Stimulated activated naive CD4-positive, alpha-beta T cell (primary cell): ENCODE results near the gene IRS1.

ENCODE experiments used
- DNase-seq, 6 experiments: peaks; one replicate each; lab custom pipeline; 2025; lab: John Stamatoyannopoulos, UW

The IRS1 gene

DNA sequence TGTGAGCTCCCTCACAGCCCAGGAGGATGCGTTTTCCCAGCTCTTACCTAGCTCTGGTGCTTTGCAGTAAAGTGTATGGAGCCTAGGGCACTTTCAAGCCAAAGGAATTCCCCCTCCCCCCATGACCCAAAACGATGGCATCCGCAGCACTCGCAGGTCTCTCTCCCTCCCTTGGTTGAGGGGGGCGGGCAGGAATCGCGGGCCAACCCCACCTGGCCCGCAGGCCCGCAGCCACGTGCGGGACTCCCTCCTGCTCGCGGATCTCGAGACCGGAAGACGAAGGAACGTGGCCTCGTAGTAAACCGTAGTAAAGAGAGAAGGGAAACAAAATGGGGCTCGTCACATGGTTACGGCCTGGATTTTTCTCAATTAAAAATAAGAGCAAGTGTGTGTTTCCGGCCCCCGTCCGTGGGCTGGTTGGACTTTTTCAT lies 8.5 kb downstream of the IRS1 start:
- peak in 4 of 6 experiments; percentile 70 to 94 (median 86) for DNase-seq

DNA sequence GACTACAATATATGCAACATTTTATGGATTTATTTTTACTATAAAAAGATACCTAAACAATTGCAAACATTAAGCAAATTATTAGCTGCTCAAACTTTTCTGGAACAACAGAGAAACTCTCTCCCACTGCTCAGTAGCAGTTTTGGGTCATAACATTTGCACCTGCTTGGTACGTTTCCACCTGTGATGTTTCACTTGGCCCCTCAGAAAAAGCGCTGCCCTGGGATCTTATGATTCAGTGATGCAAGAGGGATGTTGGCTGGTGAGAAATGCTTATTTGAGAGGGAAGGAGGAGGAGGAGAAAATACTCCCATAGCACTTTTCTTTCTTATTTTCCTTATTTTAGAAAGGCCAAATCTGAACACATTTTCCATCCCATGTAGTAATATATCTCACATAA lies 9.2 kb downstream of the IRS1 start:
- DNase-seq = no peak

DNA sequence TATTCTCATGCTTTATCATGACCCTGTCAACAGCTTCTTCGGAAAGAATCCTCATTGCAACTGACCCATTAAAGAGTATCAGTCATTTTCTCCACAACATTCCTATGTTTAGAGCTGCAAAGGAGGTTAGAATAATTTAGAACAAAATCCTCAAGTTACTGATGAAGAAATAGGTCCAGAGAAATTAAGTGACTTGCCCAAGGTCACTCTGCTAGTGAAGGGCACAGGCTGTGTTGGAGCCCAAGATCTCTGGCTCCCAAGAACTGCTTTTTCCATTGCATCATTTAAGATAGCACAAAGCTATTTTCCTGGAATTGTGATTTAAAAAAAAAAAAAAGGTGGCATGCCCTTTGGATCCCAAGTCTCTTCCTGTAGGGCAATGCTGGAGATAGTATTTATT lies 9.6 kb downstream of the IRS1 start:
- no peak for DNase-seq

DNA sequence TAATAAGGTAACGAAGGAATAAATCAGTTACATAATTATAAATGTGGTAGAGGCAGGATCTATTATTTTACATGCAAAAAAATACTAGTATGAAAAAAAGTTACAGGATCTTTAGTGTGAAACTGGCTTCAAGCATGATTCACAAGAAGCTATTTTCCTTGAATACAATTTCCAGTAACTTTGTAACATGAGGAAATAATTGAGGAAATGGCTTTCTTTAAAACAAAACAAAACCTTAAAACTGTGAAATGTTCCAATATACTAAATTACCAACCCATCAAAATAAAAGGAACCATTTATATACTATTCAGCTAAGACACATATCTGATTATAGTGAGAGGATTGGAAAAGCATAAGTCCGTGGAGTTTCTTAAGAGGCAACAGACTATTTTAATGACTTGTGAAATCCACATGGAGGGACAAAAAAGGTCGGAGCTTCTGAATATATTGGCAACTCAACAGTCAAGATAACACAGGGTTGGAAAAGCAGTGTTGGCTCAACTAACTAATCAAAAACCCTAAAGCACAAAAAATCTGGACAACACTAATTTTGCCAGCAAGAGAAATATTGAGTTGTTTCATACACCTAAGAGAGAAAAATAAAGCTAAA lies 10.6 kb downstream of the IRS1 start:
- no peak for DNase-seq

DNA sequence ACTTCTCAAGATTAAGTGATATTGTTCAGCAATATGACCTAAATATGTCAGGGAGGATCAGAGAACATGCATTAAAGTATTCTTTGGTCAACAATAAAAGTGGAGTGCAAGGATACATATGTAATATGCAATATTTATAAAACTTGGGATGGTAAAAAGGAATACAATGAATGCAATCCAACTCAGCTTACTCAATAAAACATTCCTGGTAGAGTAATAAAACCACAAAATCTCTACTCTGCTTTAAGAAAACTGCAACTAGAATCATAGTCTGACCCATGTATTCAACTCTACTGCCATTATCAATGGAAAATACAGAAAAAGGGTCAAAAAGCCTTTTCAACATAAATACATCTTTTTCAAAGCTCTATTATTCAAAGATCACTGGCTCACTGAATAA lies 11.6 kb downstream of the IRS1 start:
- no peak for DNase-seq

DNA sequence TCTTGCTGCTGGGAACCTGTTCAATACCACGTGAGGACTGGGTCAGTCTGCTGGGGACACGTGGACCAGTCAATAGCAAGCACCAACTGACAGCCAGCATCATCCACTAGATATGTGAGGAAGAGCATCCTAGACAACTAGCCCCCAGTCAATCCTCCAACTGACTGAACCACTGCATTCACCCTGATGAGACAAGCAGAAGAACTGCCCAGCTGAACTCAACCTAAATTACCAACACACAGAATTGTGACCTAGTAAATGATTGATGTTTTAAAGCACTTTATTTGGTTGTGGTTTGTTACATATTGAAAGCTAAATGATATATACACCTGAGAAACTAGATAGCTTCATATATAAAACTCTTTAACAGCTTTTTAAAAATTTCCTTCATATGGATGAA lies 15.7 kb downstream of the IRS1 start:
- no peak for DNase-seq

DNA sequence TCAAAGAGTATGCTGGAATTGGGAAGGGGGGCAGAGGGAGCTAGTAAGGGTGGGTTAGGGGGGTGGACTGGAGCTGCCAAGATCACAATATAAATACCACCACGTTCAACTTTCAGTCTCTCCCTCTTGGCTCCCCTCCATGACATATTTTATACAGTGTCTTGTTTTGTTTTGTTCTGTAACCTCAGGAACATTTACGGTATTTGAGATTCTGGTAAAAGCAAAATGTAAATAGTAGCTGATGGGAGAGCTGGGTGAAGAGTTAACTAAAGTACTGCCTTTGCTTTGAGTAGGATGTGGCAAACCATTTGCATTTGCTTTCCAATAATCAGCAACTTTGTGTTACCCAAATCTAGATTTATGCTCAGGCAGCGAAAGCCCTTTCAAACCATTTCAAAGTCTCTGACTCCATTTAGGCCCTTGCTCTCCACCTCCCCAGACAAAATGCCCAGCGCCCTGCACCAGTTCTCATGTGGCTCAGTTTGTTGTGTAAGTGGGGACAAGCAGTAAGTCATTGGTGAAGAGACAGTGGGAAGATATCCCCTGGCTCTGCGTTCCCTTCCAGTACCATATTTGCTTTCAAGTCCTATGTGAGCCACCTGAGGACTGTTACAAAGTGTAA lies 17.4 kb downstream of the IRS1 start:
- DNase-seq = no peak

DNA sequence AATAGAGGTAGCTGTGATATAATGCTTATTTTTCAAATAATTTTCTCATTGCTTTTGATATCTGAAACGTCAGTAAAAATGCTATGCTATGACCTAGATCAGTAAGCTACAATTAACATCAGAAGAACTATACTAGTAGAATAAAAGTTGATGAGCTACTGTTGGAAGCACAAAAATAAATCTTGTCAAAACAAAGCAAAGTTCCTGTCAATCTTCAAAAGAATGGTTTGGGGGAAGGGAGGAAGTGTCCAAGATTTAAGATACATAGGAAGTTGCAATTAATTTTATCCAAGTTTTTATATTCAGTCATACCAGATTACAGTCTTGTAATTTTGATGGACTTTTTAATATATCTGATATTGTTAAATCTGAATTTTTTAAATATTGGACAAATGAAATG lies 19.2 kb downstream of the IRS1 start:
- no peak for DNase-seq

DNA sequence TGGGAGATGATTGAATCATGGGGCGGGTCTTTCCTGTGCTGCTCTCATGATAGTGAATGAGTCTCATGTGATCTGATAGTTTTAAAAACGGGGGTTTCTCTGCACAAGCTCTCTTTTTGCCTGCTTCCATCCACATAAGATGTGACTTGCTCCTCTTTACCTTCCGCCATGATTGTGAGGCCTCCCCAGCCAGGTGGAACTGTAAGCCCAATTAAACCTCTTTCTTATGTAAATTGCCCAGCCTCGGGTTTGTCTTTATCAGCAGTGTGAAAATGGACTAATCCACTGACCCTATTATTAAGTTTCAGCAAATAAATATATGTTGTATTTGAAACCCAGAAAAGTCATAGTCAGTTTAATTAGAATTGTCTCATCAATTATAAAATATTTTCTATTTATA lies 22.0 kb downstream of the IRS1 start:
- no peak for DNase-seq

DNA sequence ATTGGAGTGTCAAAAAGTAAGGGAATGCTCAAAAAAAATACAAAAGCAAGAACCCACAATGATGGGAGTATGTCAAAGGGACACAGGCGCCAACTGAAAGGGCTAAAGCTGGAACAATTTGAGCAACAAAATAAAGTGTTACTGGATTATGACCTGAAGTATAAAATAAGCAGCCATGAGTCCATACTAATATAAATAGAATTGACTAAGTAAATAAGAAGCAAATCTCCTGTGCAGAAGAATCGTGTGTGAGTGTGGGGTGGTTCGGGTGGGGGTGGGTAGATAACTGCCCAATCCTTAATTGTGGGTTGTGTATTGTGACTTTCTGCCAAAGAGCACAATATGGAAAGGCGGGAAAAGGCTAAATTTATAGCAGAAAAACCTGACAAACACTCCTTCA lies 23.5 kb downstream of the IRS1 start:
- DNase-seq = no peak

DNA sequence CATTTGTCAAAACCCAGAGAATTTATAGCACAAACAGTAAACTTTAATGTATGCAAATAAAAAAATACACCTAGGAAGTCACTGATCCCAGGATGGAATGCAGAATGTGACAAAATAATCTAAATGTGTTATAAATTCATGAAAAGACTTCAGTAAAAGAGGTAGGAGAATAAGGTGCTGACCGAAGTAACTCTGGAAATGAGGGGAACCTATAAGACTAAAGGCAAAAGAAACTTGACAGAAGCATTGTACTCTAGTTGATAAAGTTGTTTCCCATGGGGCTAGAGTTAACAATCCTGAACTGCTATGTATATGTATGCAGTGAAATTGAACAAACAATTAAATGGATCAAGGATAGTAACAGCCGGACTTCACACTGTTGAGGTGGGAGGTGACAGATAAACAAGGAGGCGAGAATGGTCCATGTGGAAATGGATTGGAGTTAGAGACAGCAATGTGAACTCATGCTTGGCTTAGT lies 24.5 kb downstream of the IRS1 start:
- DNase-seq = no peak

DNA sequence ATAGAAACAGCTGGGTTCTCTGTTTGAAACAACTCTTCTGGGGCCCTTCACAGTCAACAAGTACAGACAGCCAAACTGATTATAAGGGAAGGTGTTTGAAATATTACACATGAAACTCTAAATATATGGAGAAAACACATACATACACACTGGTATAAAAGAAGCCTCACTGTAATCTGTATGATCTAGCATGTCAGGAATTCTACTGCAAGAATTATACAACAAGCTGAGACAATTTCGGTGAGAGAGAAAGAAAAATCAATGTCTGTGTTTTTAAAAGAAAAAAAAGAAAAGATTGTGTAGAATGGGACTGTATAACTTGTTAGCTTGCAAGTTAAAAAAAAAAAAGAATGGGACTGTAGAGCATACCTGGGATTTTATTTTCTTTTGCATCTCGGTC lies 26.3 kb downstream of the IRS1 start:
- DNase-seq = no peak

DNA sequence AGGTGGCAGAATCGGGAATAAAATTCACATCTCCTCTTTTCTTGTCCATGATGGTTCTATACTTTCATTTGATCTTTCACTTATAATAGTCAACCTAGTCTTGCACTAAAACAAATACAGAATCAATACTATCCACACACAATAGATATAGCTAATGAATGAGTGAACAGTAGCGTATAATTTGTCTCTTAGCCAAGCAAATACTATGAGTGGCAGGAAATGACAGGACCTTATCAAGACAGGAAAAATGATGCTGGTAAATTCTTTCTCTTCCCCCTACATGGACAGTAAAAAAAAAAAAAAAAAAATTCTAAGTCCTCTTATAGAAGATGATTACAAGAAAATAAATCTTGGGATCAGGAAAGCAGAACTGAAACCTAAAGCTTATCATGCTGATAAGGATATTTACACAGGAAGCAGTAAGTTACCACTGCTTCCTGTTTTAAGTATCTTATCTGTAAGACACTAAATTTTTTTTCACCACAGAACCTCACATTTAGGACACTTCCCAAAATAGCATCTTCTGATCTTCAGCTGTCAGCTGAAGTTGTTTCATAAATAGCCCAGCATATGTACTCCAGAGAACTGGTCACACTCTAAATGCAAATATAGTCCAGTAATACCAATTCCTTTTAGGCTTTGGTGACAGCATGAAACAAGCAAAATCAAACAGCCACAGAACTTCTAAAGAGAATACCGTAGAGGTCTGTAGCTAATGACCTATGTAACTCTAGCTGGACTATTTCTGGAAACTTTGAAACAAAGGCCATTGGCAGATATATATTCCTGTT lies 27.0 kb downstream of the IRS1 start:
- peak in 3 of 6 experiments; percentile 4 to 20 (median 8) for DNase-seq

DNA sequence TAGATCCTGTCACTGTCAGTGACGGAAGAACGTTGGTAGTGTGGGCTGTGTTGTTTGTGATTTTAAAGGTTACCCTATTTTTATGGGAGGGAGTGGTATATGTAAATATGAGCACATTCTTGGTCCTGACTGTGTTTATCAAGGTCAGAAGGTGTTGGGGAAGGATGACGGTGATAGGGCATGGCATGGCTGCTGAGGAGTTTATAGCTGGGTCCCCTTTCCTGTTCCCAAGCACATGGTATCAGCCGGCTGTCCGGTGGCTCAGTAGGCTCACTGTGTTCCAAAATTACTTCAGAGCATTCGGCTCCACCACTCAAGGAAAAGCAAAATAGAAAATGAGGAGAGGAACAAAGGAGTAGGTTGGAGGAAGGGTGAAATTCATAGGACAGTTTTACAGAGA lies 28.6 kb downstream of the IRS1 start:
- DNase-seq = no peak

DNA sequence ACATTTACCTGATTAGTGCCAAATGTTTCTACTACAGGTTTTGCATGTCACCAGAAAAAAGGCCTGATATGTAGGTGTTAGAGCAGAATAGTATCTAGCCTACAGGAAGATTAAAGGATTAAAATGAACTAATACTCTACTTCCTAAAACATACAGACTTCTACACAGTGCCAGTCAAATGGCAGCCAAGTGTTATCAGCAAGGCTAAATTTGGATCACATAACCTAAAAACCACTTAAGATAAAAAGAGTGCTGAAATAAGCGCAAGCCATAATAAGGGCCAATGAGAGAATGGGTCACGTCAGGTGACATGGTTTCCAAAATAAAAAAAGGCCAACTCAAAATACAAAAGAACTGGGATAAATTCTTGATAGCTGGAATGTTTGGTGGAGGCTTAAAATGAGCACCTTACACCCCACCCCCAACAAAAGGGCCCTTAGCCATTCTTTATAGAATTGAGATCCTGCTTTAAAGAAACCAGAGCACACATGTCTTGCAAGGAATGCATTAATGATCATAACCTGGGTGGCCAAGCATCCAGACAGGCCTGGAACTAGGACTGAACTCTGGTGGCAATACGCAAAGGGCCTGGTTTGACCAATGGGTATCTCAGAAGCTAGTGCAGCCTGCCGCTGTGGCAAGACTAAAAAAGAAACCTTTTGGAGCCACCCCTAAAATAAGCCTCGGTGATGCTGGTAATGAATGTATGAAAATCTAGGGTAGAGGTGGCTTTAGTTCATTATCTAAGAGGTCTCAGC lies 32.4 kb downstream of the IRS1 start:
- DNase-seq = no peak

DNA sequence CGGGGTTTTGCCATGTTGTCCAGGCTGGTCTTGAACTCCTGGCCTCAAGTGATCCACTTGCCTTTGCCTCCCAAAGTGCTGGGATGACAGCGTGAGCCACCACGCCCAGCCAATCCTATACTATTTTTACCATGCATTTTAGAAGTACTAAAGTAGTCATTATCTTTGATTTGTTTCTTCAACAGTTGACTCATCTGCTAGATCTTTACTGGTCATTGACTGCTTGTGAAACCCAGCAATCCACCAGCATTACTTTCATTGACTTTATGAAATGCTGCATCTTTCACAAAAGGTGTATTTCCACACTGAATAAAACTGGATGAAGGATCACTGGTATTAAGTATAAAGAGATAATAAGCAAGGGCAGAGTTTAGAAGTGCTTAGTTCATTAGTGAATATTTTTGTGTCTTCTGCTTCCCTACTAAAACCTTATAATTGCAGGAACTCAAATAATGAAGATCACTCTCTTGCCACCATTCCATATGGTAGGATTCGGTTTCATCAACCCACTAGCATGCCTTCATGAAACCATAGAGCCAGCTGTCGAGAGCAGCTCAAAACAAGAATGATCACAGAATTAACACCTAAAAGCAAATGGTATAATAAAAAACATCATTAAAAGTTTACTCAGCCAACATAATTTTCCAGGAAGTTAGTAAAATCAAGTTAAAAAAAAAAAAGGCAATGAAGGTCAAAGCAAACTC lies 33.1 kb downstream of the IRS1 start:
- no peak for DNase-seq

DNA sequence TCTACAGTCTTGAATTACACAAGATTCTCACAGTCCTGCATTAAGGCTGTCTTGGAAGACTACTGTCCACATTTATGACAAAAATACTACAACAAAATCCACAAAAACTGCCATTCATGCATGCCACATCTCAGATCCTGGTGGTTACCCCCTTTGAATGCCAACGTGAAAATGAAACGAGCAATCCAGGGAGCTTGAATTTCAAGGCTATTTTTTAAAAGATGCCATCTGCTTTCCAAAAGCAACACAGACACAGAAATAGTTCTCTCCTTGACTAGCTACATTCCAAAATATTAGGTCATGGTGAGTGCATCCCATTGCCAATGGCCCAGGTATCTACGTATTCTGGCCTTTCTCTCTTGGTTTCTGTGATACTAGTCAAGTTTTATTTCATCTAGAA lies 36.3 kb downstream of the IRS1 start:
- no peak for DNase-seq

DNA sequence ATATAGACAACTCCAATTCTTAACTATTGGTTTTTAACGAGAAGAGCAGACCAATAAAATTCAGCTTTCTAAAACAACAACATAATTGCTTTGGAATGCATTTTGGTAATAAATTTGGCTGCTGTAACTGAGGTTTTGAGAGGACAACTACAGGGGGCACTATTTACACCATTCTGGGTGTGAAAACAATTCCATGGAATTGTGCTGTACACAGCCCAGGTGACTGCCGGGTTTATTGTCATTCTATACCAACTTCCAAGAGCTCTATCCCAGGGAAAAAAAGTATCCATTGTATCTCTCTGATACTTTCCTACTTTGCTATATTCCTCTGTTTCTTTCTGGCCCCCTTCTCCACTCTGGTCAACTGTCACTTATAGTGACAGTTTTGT lies 38.4 kb downstream of the IRS1 start:
- DNase-seq = no peak

DNA sequence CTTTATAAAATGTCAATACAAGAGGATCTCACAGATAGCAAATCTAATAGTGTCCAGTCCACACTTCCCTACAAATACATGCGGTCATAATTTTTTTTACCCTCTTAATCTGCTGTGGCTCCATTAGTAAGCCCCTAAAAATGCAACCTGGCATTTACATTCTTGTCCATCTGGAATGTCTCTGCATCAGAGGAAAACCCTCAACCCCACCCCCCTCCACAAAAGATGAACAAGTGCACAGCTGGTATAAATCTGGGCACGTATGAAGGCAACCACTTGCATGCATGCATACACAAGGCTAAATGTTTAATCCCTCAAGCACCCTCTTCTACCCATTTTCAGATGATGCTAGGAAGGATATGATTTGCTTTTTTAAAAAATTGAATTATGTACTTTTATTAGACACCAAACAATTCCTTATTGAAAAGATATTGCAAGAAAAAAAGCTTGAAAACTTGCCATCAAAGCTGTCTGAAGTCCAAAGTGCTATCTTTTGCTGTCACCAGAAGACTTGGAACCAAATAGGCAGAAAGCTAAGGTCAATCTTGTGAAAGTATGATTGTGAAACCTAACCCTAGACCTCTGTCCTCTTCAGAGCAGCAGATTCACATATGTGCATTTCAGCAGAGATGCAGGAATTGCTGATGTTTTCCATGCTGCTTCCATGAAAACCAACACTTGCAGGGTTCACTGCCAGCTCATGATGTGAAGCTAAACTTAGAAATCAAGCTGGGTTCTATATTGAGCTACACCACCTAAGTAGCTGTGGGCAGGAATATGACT lies 39.0 kb downstream of the IRS1 start:
- DNase-seq = no peak

DNA sequence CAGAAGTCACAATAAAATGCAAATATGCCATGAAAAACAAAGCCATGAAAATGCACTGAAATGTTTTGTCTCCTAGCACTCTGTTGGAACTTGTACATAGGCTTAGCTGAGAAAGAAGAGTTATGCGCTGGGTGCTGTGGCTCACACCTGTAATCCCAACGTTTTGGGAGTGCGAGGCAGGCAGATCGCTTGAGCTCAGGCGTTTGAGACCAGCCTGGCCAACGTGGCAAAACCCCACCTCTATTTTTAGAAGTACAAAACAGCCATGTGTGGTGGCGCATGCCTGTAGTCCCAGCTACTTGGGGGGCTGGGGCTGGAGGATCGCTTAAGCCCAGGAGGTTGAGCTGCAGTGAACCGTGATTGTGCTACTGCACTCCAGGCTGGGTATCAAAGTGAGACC lies 39.9 kb downstream of the IRS1 start:
- no peak for DNase-seq
